Measurements from ENCODE around the gene LOXL4. TPM values are rescaled to one million over a fixed set of nuclear protein-coding genes. Genes with fewer than 3 reads are reported as not detected.

LOXL4 gene
- total RNA-seq, 3 donors from 2014 or later (not counting 1 experiment from before 2014, with no cell fraction given) = 0.23 TPM; not detected in 2

- no peaks in the 10 kb centered on the region for H3K36me3 ChIP-seq (ENCODE audit: control insufficient read depth, insufficient read depth, low read length)
- peaks cover 14% of the 10 kb centered on the region for H3K4me1 ChIP-seq (ENCODE audit: control insufficient read depth, insufficient read depth, low read length)
- H3K4me3 ChIP-seq (ENCODE audit: low read length) = peak overlapping the region; percentile 49
- H3K27me3 ChIP-seq (ENCODE audit: control insufficient read depth, insufficient read depth, low read length) = peaks cover 4% of the 10 kb centered on the region
- H3K27ac ChIP-seq (ENCODE audit: low read length) = no peak overlapping the region
- no peak for TF ChIP-seq CTCF (IDR thresholded peaks at IDR 0.05)
- peak overlapping the region in 1 of 2 donors; percentile 41 for H3K27ac Mint-ChIP-seq
- ATAC-seq = peak; percentile 12 to 21 (median 13)
- H3K36me3 Mint-ChIP-seq = no peaks in the 10 kb centered on the region
- no peak for DNase-seq
- H3K4me3 Mint-ChIP-seq = peak overlapping the region; percentile 87
- WGBS (ENCODE audit: insufficient coverage) = 29% methylated on average over 15 of the region's 17 CpGs
- intact Hi-C loops (cut with micrococcal nuclease) = no loop called here
- no peaks in the 10 kb centered on the region for H3K9me3 ChIP-seq (ENCODE audit: control insufficient read depth, insufficient read depth, low read length)
- H3K27me3 Mint-ChIP-seq (ENCODE audit: low read depth in 2 of 2) = peaks cover 9 to 35% of the 10 kb centered on the region in 2 donors
- no peaks in the 10 kb centered on the region for H3K9me3 Mint-ChIP-seq
- peaks cover 0 to 10% of the 10 kb centered on the region in 2 donors for H3K4me1 Mint-ChIP-seq
These were observed 869 bp upstream of the LOXL4 start for GRCh38 chr10:98268694-98269431.

GRCh38 chr10:98267069-98267893 lies 713 bp downstream of the LOXL4 start:
- H3K27me3 ChIP-seq (ENCODE audit: control insufficient read depth, insufficient read depth, low read length) = peaks cover 4% of the 10 kb centered on the region
- DNase-seq (no peak), ATAC-seq (no peak)
- no peak for TF ChIP-seq CTCF (IDR thresholded peaks at IDR 0.05)
- intact Hi-C loops (cut with micrococcal nuclease) = no loop called here
- no peak overlapping the region for H3K27ac ChIP-seq (ENCODE audit: low read length)
- H3K36me3 ChIP-seq (ENCODE audit: control insufficient read depth, insufficient read depth, low read length) = no peaks in the 10 kb centered on the region
- H3K4me3 ChIP-seq (ENCODE audit: low read length) = no peak overlapping the region
- 87% methylated on average over 21 of the region's 22 CpGs for whole genome bisulfite sequencing (ENCODE audit: insufficient coverage)
- Mint-ChIP-seq H3K27me3 (ENCODE audit: low read depth in 2 of 2) (peaks cover 9 to 35% of the 10 kb centered on the region in 2 donors), H3K9me3 (no peaks in the 10 kb centered on the region), H3K4me3 (peak overlapping the region; percentile 87), H3K36me3 (no peaks in the 10 kb centered on the region), H3K27ac (peak overlapping the region in 1 of 2 donors; percentile 57), H3K4me1 (peaks cover 0 to 10% of the 10 kb centered on the region in 2 donors)
- no peaks in the 10 kb centered on the region for H3K9me3 ChIP-seq (ENCODE audit: control insufficient read depth, insufficient read depth, low read length)
- peaks cover 14% of the 10 kb centered on the region for H3K4me1 ChIP-seq (ENCODE audit: control insufficient read depth, insufficient read depth, low read length)

GRCh38 chr10:98266647-98267046 lies 1.3 kb downstream of the LOXL4 start:
- WGBS (ENCODE audit: insufficient coverage) = 93% methylated on average over 2 of the region's 5 CpGs
- Mint-ChIP-seq H3K27me3 (ENCODE audit: low read depth in 2 of 2) (peaks cover 9 to 33% of the 10 kb centered on the region in 2 donors), H3K27ac (peak overlapping the region in 1 of 2 donors; percentile 57), H3K36me3 (no peaks in the 10 kb centered on the region), H3K4me3 (peak overlapping the region; percentile 79), H3K4me1 (peaks cover 0 to 10% of the 10 kb centered on the region in 2 donors), H3K9me3 (no peaks in the 10 kb centered on the region)
- H3K9me3 ChIP-seq (ENCODE audit: control insufficient read depth, insufficient read depth, low read length) = no peaks in the 10 kb centered on the region
- peaks cover 14% of the 10 kb centered on the region for H3K4me1 ChIP-seq (ENCODE audit: control insufficient read depth, insufficient read depth, low read length)
- ATAC-seq = no peak
- DNase-seq = no peak
- TF ChIP-seq CTCF (IDR thresholded peaks at IDR 0.05) = no peak
- intact Hi-C loops (cut with micrococcal nuclease) = no loop called here
- H3K27me3 ChIP-seq (ENCODE audit: control insufficient read depth, insufficient read depth, low read length) = peaks cover 4% of the 10 kb centered on the region
- no peak overlapping the region for H3K4me3 ChIP-seq (ENCODE audit: low read length)
- H3K36me3 ChIP-seq (ENCODE audit: control insufficient read depth, insufficient read depth, low read length) = no peaks in the 10 kb centered on the region
- no peak overlapping the region for H3K27ac ChIP-seq (ENCODE audit: low read length)
